ENCODE measurements around the gene RPP14. TPM values are rescaled to one million over a fixed set of nuclear protein-coding genes. Genes with fewer than 3 reads are reported as not detected.

Gene RPP14
- total and polyA plus RNA-seq, 10 of the 15 experiments (the other 5 are each of a cell fraction or from before 2014, with no cell fraction given) = 9.1 to 21.2 (median 12.7) TPM

- ChIA-PET SMC1A (ENCODE audit: uncharacterized antibody, unreplicated experiment) (interaction anchor here (0.8 to 3.7 kb wide), 5 partner anchors 9 to 91 kb away, joined by 3 to 14 read pairs (median 5); no protein-coding TSS in a partner anchor), RAD21 (ENCODE audit: unreplicated experiment) (interaction anchor here (1.1 kb wide), 1 partner anchor 81 kb away, joined by 3 read pairs; no protein-coding TSS in a partner anchor), CTCF (interaction anchor here (1.0 to 2.3 kb wide), 2 partner anchors 31 to 37 kb away, joined by 3 to 13 read pairs; partner anchors contain the start of genes HTD2 and RPP14), POLR2A (no interaction called here)
- Histone ChIP-seq H2AFZ (ENCODE audit: control insufficient read depth, low read depth, low read length) (no peak overlapping the region), H3K79me2 (ENCODE audit: control insufficient read depth, insufficient read depth, low read length) (no peaks in the 10 kb centered on the region), H3K4me1 (ENCODE audit: control insufficient read depth, insufficient read depth, low read length) (no peaks in the 10 kb centered on the region), H3K9me3 (replicated peaks; ENCODE audit: control insufficient read depth, insufficient read depth, low read length) (no peaks in the 10 kb centered on the region), H3K9ac (ENCODE audit: control insufficient read depth, insufficient read depth, low read length) (no peak overlapping the region), H4K20me1 (ENCODE audit: control insufficient read depth, insufficient read depth) (no peaks in the 10 kb centered on the region), H3K27ac (ENCODE audit: control insufficient read depth, insufficient read depth) (no peak overlapping the region), H3K36me3 (ENCODE audit: control insufficient read depth in 2 of 2, insufficient read depth in 2 of 2, low read length in 1 of 2) (peaks cover 0 to 6% of the 10 kb centered on the region in 2 experiments; a peak in 3 of 4 replicates), H3K27me3 (replicated peaks in 1 of 2; ENCODE audit: control insufficient read depth in 2 of 2, insufficient read depth in 2 of 2, low read length in 1 of 2) (no peaks in the 10 kb centered on the region), H3K4me2 (ENCODE audit: control insufficient read depth, insufficient read depth) (no peak overlapping the region), H3K4me3 (no peak overlapping the region)
- DNase-seq (ENCODE audit: low read depth, low spot score) (no peak), ATAC-seq (no peak), FAIRE-seq (no peak)
- no TSS peak for BruUV-seq (replicated peaks)
- in situ Hi-C loops (cut with MboI) (no loop called here), intact Hi-C loops (cut with micrococcal nuclease; ENCODE audit: unreplicated experiment) (no loop called here)
- WGBS (ENCODE audit: insufficient coverage, insufficient replicate concordance, low lambda C conversion rate, missing lambda C conversion rate) = 28% methylated on average over 2 of the region's 2 CpGs
- TF ChIP-seq GATAD2B (conservative IDR thresholded peaks at IDR 0.05; ENCODE audit: low read depth) = no peak
- no peak for TF ChIP-seq NFXL1 (IDR thresholded peaks at IDR 0.05; ENCODE audit: borderline replicate concordance)
- TF ChIP-seq NFYB (IDR thresholded peaks at IDR 0.05; ENCODE audit: insufficient read depth, low read depth, low read length) = no peak
- no peak for TF ChIP-seq ZNF622 (IDR thresholded peaks at IDR 0.05)
- no peak for TF ChIP-seq SKIL (IDR thresholded peaks at IDR 0.05; ENCODE audit: low read depth, poor library complexity, severe bottlenecking)
- no peak for TF ChIP-seq PAX5 (IDR thresholded peaks at IDR 0.05; ENCODE audit: borderline replicate concordance, low read depth, low read length)
- TF ChIP-seq RAD51 (IDR thresholded peaks at IDR 0.05) = no peak
- TF ChIP-seq BCL11A (IDR thresholded peaks at IDR 0.05; ENCODE audit: low read depth, low read length) = no peak
- TF ChIP-seq ZNF217 (IDR thresholded peaks at IDR 0.05) = no peak
- TF ChIP-seq E4F1 (IDR thresholded peaks at IDR 0.05; ENCODE audit: borderline replicate concordance, partially characterized antibody) = no peak
- TF ChIP-seq PML (IDR thresholded peaks at IDR 0.05; ENCODE audit: low read length) = no peak
- TF ChIP-seq ZNF274 (IDR thresholded peaks at IDR 0.05; ENCODE audit: insufficient read depth, insufficient read length) = no peak
- TF ChIP-seq ZNF592 (IDR thresholded peaks at IDR 0.05) = no peak
- no peak for TF ChIP-seq MYB (IDR thresholded peaks at IDR 0.05; ENCODE audit: borderline replicate concordance, low read depth, low read length)
- no peak for TF ChIP-seq USF2 (IDR thresholded peaks at IDR 0.05; ENCODE audit: borderline replicate concordance, low read depth, low read length)
- TF ChIP-seq IKZF1 (conservative IDR thresholded peaks at IDR 0.05) = no peak
These were observed 36.7 kb upstream of the RPP14 start for GRCh38 chr3:58269356-58269755.

Measured in GM12878 (cell line).